Measurements from ENCODE around the gene RHBG.

GRCh38 chr1:156421939-156422601 is 53.1 kb downstream of the RHBG start:
- no peak for TF ChIP-seq EZH2 (IDR thresholded peaks at IDR 0.05; ENCODE audit: borderline replicate concordance, low read depth, low read length, severe bottlenecking)
- no peak for TF ChIP-seq CTCF (IDR thresholded peaks at IDR 0.05; ENCODE audit: borderline replicate concordance, extremely low read depth, low read length, poor library complexity, severe bottlenecking)
